HG02943 (cell line): ENCODE measurements around the gene RGMA.

Experiments
- ATAC-seq: cut with Tn5 transposase; IDR thresholded peaks from one replicate; pipeline ENCODE4 v1.9.1; 2021; ENCODE audit warnings: mild to moderate bottlenecking, low read depth, moderate library complexity; ENCODE audit not compliant: unreplicated experiment

Gene RGMA

GRCh38 chr15:93088981-93089726 is at the start of gene RGMA:
Gene RGMA, minus strand, starts transcription at chr15:93089211. Its CDS starts 279 bp downstream, at chr15:93088932.
- ATAC-seq: no peak

GRCh38 chr15:93136606-93137005 is 47.6 kb upstream of the RGMA start:
- no peak for ATAC-seq

- ATAC-seq: no peak
Measured at GRCh38 chr15:93135997-93136397, 47.0 kb upstream of the RGMA start.

GRCh38 chr15:93135459-93135858 is 46.4 kb upstream of the RGMA start:
- ATAC-seq: no peak

GRCh38 chr15:93131485-93132095 is 42.6 kb upstream of the RGMA start:
- ATAC-seq: no peak

GRCh38 chr15:93129702-93130488 is 40.9 kb upstream of the RGMA start:
- no peak for ATAC-seq

GRCh38 chr15:93127286-93127685 is 38.3 kb upstream of the RGMA start:
- no peak for ATAC-seq

- no peak for ATAC-seq
Measured at GRCh38 chr15:93126599-93126998, 37.6 kb upstream of the RGMA start.

- ATAC-seq: no peak
Measured at GRCh38 chr15:93126148-93126547, 37.1 kb upstream of the RGMA start.

GRCh38 chr15:93124126-93124525 is 35.1 kb upstream of the RGMA start:
- no peak for ATAC-seq

GRCh38 chr15:93121973-93122910 is 33.2 kb upstream of the RGMA start:
- no peak for ATAC-seq

- ATAC-seq: no peak
Measured at GRCh38 chr15:93121107-93121506, 32.1 kb upstream of the RGMA start.

- ATAC-seq: no peak
Measured at GRCh38 chr15:93118904-93119303, 29.9 kb upstream of the RGMA start.

GRCh38 chr15:93111451-93111850 is 22.4 kb upstream of the RGMA start:
- ATAC-seq: no peak

GRCh38 chr15:93110502-93111040 is 21.6 kb upstream of the RGMA start:
- no peak for ATAC-seq

GRCh38 chr15:93109336-93110102 is 20.5 kb upstream of the RGMA start:
- no peak for ATAC-seq

GRCh38 chr15:93107646-93108045 is 18.6 kb upstream of the RGMA start:
- ATAC-seq: no peak

- no peak for ATAC-seq
Measured at GRCh38 chr15:93105485-93105884, 16.5 kb upstream of the RGMA start.

GRCh38 chr15:93103823-93104222 is 14.8 kb upstream of the RGMA start:
- ATAC-seq: no peak
